BJ (cell line): Measurements from ENCODE around the gene SLAMF8. TPM values are rescaled to one million over a fixed set of nuclear protein-coding genes. Genes with fewer than 3 reads are reported as not detected.

Source experiments
- CTCF ChIA-PET: fragments of 350-600 bp; formaldehyde crosslinking; extraction: SDS; loops from one replicate; lab custom pipeline; 2021; ENCODE audit warnings: antibody characterized with exemption, inconsistent platforms; lab: Yijun Ruan, JAX
- POLR2A ChIA-PET: fragments of 300-600 bp; sonication (Branson Sonifier 250); formaldehyde crosslinking; extraction: SDS; loops from one replicate; lab custom pipeline; 2021; ENCODE audit warnings: antibody characterized with exemption; lab: Charles Lee
- DNase-seq: peaks from one replicate; pipeline ENCODE4 v3.0.0-alpha.2; 2011; ENCODE audit warnings: low read depth
- H3K27me3 ChIP-seq: 2 replicates; pipeline ENCODE4 v1.6.0; 2011; ENCODE audit warnings: low read length; ENCODE audit not compliant: control insufficient read depth, insufficient read depth
- H3K36me3 ChIP-seq: 2 replicates; pipeline ENCODE4 v1.5.1; 2011; ENCODE audit warnings: low read length; ENCODE audit not compliant: control insufficient read depth, insufficient read depth
- H3K4me3 ChIP-seq: 2 replicates; pipeline ENCODE4 v1.5.1; 2011; ENCODE audit warnings: low read depth, mild to moderate bottlenecking, control low read depth, low read length
- polyA plus RNA-seq: library from polyadenylated mRNA; depleted of rRNA; stranded (reverse); fragments of >200 nt; gene quantifications from 2 replicates; pipeline ENCODE4 v1.2.3, GENCODE V29; 2011
- TF ChIP-seq, protein P1 (sequence below): IDR thresholded peaks from 2 replicates; pipeline ENCODE4 v1.5.1; 2011; ENCODE audit warnings: low read depth, mild to moderate bottlenecking, control low read depth, inconsistent platforms, low read length, moderate library complexity; ENCODE audit not compliant: insufficient read depth

Gene SLAMF8
- polyA plus RNA-seq, 1 experiment: 0.06 TPM

DNA sequence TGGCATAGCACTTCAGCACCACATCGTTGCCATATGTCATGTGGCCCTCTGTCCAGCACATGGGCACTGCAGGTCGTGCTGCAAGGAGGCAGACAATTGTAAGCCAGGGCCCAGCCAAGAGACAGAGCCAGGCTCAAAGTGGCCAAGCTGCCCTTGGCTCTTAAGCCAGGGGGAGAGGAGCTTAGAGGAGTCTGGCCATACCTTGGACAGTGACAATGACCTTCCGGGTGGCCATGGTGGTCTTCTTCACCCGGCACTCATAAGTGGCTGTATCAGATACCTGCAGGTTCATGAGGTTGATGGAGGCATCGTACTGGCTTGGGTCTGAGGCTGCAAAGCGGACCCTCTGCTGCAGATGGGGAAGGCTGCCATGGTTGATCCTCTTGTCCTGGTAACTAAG is 31.2 kb downstream of the SLAMF8 start:
- no peak for DNase-seq
- Histone ChIP-seq H3K36me3 (no peaks in the 10 kb centered on the region), H3K27me3 (no peaks in the 10 kb centered on the region), H3K4me3 (no peak overlapping the region)
- TF ChIP-seq, protein P1, sequence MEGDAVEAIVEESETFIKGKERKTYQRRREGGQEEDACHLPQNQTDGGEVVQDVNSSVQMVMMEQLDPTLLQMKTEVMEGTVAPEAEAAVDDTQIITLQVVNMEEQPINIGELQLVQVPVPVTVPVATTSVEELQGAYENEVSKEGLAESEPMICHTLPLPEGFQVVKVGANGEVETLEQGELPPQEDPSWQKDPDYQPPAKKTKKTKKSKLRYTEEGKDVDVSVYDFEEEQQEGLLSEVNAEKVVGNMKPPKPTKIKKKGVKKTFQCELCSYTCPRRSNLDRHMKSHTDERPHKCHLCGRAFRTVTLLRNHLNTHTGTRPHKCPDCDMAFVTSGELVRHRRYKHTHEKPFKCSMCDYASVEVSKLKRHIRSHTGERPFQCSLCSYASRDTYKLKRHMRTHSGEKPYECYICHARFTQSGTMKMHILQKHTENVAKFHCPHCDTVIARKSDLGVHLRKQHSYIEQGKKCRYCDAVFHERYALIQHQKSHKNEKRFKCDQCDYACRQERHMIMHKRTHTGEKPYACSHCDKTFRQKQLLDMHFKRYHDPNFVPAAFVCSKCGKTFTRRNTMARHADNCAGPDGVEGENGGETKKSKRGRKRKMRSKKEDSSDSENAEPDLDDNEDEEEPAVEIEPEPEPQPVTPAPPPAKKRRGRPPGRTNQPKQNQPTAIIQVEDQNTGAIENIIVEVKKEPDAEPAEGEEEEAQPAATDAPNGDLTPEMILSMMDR: no peak
- CTCF ChIA-PET: interaction anchor here (1.2 kb wide), 1 partner anchor 218 kb away, joined by 3 read pairs; no protein-coding TSS in a partner anchor
- POLR2A ChIA-PET: no interaction called here

DNA sequence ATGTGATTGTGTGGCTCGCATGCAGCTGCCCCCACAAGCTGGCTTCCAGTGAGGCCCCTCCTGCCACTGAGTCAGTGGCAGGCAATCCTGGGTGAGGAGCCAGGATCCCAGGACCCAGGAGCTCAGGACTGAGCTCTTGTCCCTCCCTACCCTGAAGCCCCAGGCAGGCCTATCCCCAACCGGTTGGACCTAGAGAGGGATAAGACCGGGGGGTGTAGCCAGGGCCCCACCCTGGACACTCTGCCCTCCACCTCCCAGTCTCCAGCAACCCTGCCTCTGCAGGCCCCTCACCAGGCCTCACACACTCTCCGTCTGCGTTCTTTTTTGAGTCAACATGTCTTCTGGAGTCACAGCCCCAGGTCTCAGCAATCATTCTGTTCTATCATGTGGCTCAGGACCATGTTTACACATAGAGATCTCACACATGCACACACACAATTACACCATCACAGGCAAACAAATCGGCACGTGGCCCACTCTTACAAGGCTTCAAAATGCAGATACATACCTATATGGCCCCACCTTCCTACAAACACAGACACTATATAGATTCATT is 33.2 kb downstream of the SLAMF8 start:
- H3K4me3 ChIP-seq: no peak overlapping the region
- H3K36me3 ChIP-seq: no peaks in the 10 kb centered on the region
- H3K27me3 ChIP-seq: no peaks in the 10 kb centered on the region
- ChIA-PET CTCF (interaction anchor here (1.4 kb wide), 1 partner anchor 13 kb away, joined by 3 read pairs; no protein-coding TSS in a partner anchor), POLR2A (no interaction called here)
- DNase-seq: no peak
- TF ChIP-seq, protein P1: no peak

DNA sequence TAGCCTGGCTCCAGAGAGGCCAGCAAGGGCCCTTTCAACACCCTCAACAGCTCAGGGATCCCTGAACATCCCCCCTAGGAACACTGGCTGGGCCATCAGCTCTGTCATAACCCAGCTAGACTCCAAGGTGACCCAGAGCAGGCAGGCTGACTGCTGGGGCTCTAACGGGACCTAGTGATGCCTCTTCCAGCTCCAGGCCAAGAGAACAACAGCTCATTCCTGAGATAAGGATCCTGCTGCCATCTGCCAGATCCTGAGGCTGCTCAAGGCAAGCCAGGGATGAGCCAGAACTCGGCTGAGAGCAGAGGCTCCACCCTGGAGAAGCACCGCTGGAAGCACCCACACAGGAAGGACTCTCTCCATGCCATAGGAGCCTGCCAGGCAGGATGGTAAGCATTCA is 33.8 kb downstream of the SLAMF8 start:
- TF ChIP-seq, protein P1: no peak
- CTCF ChIA-PET: no interaction called here
- H3K4me3 ChIP-seq: no peak overlapping the region
- no peaks in the 10 kb centered on the region for H3K27me3 ChIP-seq
- no peak for DNase-seq
- H3K36me3 ChIP-seq: no peaks in the 10 kb centered on the region
- POLR2A ChIA-PET: interaction anchor here (1.1 kb wide), 1 partner anchor 30 kb away, joined by 4 read pairs; no protein-coding TSS in a partner anchor

DNA sequence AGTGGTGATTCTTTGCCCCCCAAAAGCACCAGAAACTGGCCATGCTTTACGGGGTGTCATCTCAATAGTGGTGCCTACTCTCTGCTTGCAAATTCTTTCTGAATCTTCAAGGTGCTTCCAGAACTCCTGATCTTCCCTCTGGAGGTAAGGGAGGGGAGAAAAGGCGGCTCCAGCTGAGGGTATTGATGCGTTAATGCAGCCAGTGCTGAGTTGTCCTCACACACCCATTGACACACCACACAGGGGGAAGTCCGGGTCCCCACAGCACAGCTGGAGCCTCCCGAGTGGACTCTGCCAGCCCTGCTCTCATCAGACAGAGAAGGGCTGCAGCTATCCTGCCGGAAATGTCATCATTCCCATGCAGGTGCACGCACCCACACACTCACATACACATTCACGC is 34.5 kb downstream of the SLAMF8 start:
- Histone ChIP-seq H3K4me3 (no peak overlapping the region), H3K27me3 (no peaks in the 10 kb centered on the region), H3K36me3 (no peaks in the 10 kb centered on the region)
- TF ChIP-seq, protein P1: no peak
- ChIA-PET POLR2A (interaction anchor here (1.1 kb wide), 1 partner anchor 29 kb away, joined by 4 read pairs; no protein-coding TSS in a partner anchor), CTCF (no interaction called here)
- DNase-seq: no peak

DNA sequence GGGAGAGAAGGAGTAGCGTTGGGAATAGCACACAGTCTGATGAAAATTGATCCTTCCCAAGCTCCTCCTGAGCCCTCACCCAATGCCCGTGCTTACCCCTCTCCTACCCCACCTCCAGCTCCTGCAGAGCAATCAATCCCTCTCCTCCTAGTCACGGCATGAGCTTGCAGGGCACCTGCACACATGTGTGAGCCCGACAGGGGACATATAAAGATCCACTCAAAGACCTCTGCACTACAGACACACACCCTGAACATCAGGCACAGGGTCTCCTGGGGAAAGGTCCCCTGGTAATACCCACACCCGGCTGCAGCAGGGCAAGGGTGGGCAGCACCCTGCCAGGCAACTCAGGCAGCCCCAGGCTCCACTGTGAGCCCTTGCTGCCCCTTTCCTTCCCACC is 35.4 kb downstream of the SLAMF8 start:
- ChIA-PET CTCF (interaction anchor here (0.6 to 0.9 kb wide), 3 partner anchors 29 to 1163 kb away, joined by 3 to 4 read pairs (median 3); no protein-coding TSS in a partner anchor), POLR2A (no interaction called here)
- Histone ChIP-seq H3K27me3 (no peaks in the 10 kb centered on the region), H3K4me3 (no peak overlapping the region), H3K36me3 (no peaks in the 10 kb centered on the region)
- TF ChIP-seq, protein P1: no peak
- no peak for DNase-seq
